Activated CD4-positive, CD25-positive, alpha-beta regulatory T cell treated with anti-CD3 and anti-CD28 coated beads, Interleukin-2, amount 50 U/mL, for 24 hours (primary cell): ENCODE measurements around the gene CELSR1.
"Not testable (repeated sequence)": the region's sequence is repeated elsewhere in the genome, so short reads cannot be mapped to it uniquely, and the experiment has no call there.

Experiments
- ATAC-seq, 2 donors: fragments of 150-1000 bp; cut with Tn5 transposase; one replicate each; pipeline ENCODE4 v1.10.0; 2021; ENCODE audit warnings: mild to moderate bottlenecking in 1 of 2, moderate library complexity in 1 of 2

CELSR1 gene

GRCh38 chr22:46415776-46416519 lies 121.5 kb downstream of the CELSR1 start:
- ATAC-seq = no peak

GRCh38 chr22:46414704-46415103 lies 122.7 kb downstream of the CELSR1 start:
- no peak for ATAC-seq

- no peak for ATAC-seq
Observed at GRCh38 chr22:46413725-46414379, 123.6 kb downstream of the CELSR1 start.

- ATAC-seq = no peak
Observed at GRCh38 chr22:46411347-46411746, 126.1 kb downstream of the CELSR1 start.

- no peak for ATAC-seq
Observed at GRCh38 chr22:46410291-46410808, 127.1 kb downstream of the CELSR1 start.

GRCh38 chr22:46409631-46410210 lies 127.7 kb downstream of the CELSR1 start:
- ATAC-seq = no peak

- ATAC-seq = no peak
Observed at GRCh38 chr22:46408568-46409506, 128.6 kb downstream of the CELSR1 start.

GRCh38 chr22:46407748-46408147 lies 129.7 kb downstream of the CELSR1 start:
- ATAC-seq = no peak

GRCh38 chr22:46406791-46407190 lies 130.6 kb downstream of the CELSR1 start:
- ATAC-seq = no peak

GRCh38 chr22:46406349-46406748 lies 131.1 kb downstream of the CELSR1 start:
- peak in 1 of 2 donors; percentile 13 for ATAC-seq

GRCh38 chr22:46405901-46406300 lies 131.5 kb downstream of the CELSR1 start:
- no peak for ATAC-seq

GRCh38 chr22:46403880-46404279 lies 133.5 kb downstream of the CELSR1 start:
- ATAC-seq = not testable (repeated sequence)

- no peak for ATAC-seq
Observed at GRCh38 chr22:46402505-46402904, 134.9 kb downstream of the CELSR1 start.

- ATAC-seq = no peak
Observed at GRCh38 chr22:46401370-46401769, 136.1 kb downstream of the CELSR1 start.

- ATAC-seq = no peak
Observed at GRCh38 chr22:46399251-46400024, 138.0 kb downstream of the CELSR1 start.

- ATAC-seq = no peak
Observed at GRCh38 chr22:46397951-46398350, 139.5 kb downstream of the CELSR1 start.

GRCh38 chr22:46397514-46397913 lies 139.9 kb downstream of the CELSR1 start:
- ATAC-seq = no peak

- ATAC-seq = not testable (repeated sequence)
Observed at GRCh38 chr22:46397049-46397448, 140.4 kb downstream of the CELSR1 start.

GRCh38 chr22:46395145-46395544 lies 142.3 kb downstream of the CELSR1 start:
- ATAC-seq = no peak

- no peak for ATAC-seq
Observed at GRCh38 chr22:46394622-46395021, 142.8 kb downstream of the CELSR1 start.

GRCh38 chr22:46393873-46394272 lies 143.5 kb downstream of the CELSR1 start:
- no peak for ATAC-seq
